ENCODE data around the gene CDH4.

CDH4 gene

GRCh38 chr20:61861858-61862257, 609.8 kb downstream of the CDH4 start:
- Mint-ChIP-seq H3K4me3 (no peak overlapping the region), H3K36me3 (ENCODE audit: low read depth) (no peaks in the 10 kb centered on the region), H3K27ac (no peak overlapping the region), H3K4me1 (ENCODE audit: low read depth) (no peaks in the 10 kb centered on the region), H3K9me3 (no peaks in the 10 kb centered on the region), H3K27me3 (no peaks in the 10 kb centered on the region)
- intact Hi-C loops (cut with micrococcal nuclease) = no loop called here

- Mint-ChIP-seq H3K27me3 (no peaks in the 10 kb centered on the region), H3K36me3 (ENCODE audit: low read depth) (no peaks in the 10 kb centered on the region), H3K4me3 (no peak overlapping the region), H3K27ac (no peak overlapping the region), H3K9me3 (no peaks in the 10 kb centered on the region), H3K4me1 (ENCODE audit: low read depth) (no peaks in the 10 kb centered on the region)
- intact Hi-C loops (cut with micrococcal nuclease) = no loop called here
Observed at GRCh38 chr20:61862881-61863280, 610.8 kb downstream of the CDH4 start.

DNA sequence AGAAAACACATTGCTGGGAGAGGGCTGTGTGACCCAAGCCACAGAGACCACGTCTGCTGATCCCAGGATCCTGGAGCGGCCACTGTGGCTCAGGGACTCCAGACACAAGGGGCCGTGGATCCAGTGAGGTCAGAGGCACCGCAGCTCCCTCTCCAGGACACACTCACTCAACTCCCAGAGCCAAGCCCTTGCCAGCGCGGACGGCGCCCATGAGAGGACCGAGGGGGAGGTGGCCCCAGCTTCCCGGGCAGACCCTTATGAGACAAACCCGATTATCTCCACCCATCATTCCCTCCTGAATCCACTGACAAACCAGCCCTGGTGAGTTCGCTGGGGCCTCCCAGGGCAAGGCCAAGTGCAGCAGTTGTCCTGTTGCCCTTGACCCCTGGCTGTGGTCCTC, 612.4 kb downstream of the CDH4 start:
- H3K4me1 Mint-ChIP-seq (ENCODE audit: low read depth) = no peaks in the 10 kb centered on the region
- no peaks in the 10 kb centered on the region for H3K9me3 Mint-ChIP-seq
- no peaks in the 10 kb centered on the region for H3K27me3 Mint-ChIP-seq
- H3K36me3 Mint-ChIP-seq (ENCODE audit: low read depth) = no peaks in the 10 kb centered on the region
- H3K4me3 Mint-ChIP-seq = no peak overlapping the region
- intact Hi-C loops (cut with micrococcal nuclease) = no loop called here
- no peak overlapping the region for H3K27ac Mint-ChIP-seq

- Mint-ChIP-seq H3K27ac (no peak overlapping the region), H3K36me3 (ENCODE audit: low read depth) (no peaks in the 10 kb centered on the region), H3K9me3 (no peaks in the 10 kb centered on the region), H3K27me3 (no peaks in the 10 kb centered on the region), H3K4me1 (ENCODE audit: low read depth) (no peaks in the 10 kb centered on the region), H3K4me3 (no peak overlapping the region)
- intact Hi-C loops (cut with micrococcal nuclease) = no loop called here
Observed at GRCh38 chr20:61865353-61865752, 613.3 kb downstream of the CDH4 start.

DNA sequence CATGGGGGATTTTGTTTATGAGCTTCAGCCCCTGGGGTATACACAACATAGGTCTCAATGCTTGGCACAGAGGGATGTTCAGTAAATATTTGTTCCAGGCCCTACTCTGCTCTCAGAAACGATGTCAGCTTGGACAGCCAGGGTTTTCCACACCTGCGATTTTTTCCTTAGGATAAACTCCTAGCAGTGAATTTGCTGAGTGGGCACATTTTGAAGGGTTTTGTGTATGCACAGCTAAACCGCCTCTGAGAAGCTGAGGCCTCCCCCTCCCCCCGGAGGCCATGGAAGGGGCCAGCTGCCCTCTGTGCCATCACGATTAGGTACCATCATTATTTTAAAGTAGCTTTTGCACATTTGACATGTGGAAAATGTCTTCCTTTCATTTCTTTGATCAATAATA, 614.1 kb downstream of the CDH4 start:
- H3K27me3 Mint-ChIP-seq = no peaks in the 10 kb centered on the region
- no peaks in the 10 kb centered on the region for H3K9me3 Mint-ChIP-seq
- no peak overlapping the region for H3K4me3 Mint-ChIP-seq
- H3K36me3 Mint-ChIP-seq (ENCODE audit: low read depth) = no peaks in the 10 kb centered on the region
- intact Hi-C loops (cut with micrococcal nuclease) = no loop called here
- no peak overlapping the region for H3K27ac Mint-ChIP-seq
- no peaks in the 10 kb centered on the region for H3K4me1 Mint-ChIP-seq (ENCODE audit: low read depth)

DNA sequence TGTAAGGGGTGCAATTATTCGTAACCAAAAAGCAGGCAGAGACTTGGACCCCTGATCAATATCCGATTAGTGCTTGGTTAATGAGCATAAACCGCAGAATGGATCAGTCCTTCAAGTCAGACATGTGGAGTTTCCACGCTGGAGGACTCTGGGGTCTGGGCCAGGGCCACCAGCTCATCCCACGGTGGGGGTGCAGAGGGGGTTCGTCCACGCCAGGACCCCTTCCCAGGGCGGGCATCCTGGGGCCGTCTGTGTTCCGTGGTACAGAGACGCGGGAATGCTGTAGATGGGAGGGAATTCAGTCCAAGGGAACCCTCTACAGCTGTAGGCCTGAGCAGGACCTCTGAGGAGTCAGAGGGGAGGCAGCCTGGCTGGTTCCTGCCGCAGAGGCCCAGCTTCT, 615.9 kb downstream of the CDH4 start:
- Mint-ChIP-seq H3K4me1 (ENCODE audit: low read depth) (no peaks in the 10 kb centered on the region), H3K36me3 (ENCODE audit: low read depth) (no peaks in the 10 kb centered on the region), H3K4me3 (no peak overlapping the region), H3K27ac (no peak overlapping the region), H3K27me3 (no peaks in the 10 kb centered on the region), H3K9me3 (no peaks in the 10 kb centered on the region)
- intact Hi-C loops (cut with micrococcal nuclease) = no loop called here

DNA sequence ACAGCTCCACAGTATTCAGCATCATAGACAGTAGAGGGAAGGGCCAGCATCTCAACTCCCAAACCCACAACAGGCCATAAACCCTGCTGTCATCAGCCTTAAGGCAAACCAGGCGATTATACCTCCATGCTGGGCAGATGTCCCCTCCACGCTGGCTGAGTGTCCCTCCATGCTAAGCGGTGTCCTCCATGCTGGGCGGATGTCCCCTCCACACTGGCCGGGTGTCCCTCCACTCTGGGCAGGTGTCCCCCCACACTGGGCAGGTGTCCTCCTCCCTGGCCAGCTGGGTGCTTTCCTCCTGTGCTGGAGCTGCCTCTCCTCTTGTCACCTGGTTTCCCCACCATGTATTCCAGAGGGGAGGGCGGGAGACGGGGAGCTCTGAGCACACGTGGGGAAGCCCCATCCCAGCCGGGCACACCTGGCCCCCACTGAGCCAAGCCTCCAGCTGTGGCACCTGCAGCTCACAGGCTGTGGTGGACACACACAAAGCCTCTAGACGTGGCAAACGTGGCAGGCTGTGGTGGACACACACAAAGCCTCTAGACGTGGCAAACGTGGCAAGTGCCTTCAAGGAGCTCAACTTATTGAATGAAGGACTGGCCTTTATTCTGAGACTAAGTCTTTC, 616.5 kb downstream of the CDH4 start:
- H3K4me1 Mint-ChIP-seq (ENCODE audit: low read depth) = no peaks in the 10 kb centered on the region
- no peak overlapping the region for H3K4me3 Mint-ChIP-seq
- intact Hi-C loops (cut with micrococcal nuclease) = no loop called here
- H3K27me3 Mint-ChIP-seq = no peaks in the 10 kb centered on the region
- H3K36me3 Mint-ChIP-seq (ENCODE audit: low read depth) = no peaks in the 10 kb centered on the region
- H3K9me3 Mint-ChIP-seq = no peaks in the 10 kb centered on the region
- H3K27ac Mint-ChIP-seq = no peak overlapping the region

- H3K9me3 Mint-ChIP-seq = no peaks in the 10 kb centered on the region
- H3K27ac Mint-ChIP-seq = no peak overlapping the region
- no peaks in the 10 kb centered on the region for H3K27me3 Mint-ChIP-seq
- H3K4me3 Mint-ChIP-seq = no peak overlapping the region
- H3K4me1 Mint-ChIP-seq (ENCODE audit: low read depth) = no peaks in the 10 kb centered on the region
- no peaks in the 10 kb centered on the region for H3K36me3 Mint-ChIP-seq (ENCODE audit: low read depth)
- intact Hi-C loops (cut with micrococcal nuclease) = no loop called here
Observed at GRCh38 chr20:61869750-61870507, 617.9 kb downstream of the CDH4 start.

DNA sequence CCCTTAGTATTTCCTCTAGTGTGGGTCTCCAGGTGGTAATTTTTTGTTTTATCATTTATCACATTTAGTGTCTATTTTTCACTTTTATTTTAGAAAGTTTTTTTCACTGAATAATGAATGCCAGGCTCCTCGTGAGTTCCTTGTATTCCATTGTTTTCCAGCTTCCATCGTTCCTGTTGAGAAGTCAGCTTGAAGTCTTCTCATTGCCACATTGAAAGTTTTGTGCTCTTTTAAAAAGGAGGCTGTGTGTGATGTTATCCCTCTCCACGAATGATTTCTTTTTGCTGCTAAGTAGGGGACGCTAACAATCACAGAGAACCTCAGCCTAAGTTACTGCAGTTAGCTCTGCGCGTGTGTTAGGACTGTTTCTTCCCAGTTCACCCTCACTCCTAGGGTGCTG, 619.1 kb downstream of the CDH4 start:
- Mint-ChIP-seq H3K27ac (no peak overlapping the region), H3K9me3 (no peaks in the 10 kb centered on the region), H3K4me1 (ENCODE audit: low read depth) (no peaks in the 10 kb centered on the region), H3K4me3 (no peak overlapping the region), H3K36me3 (ENCODE audit: low read depth) (no peaks in the 10 kb centered on the region), H3K27me3 (no peaks in the 10 kb centered on the region)
- intact Hi-C loops (cut with micrococcal nuclease) = no loop called here

GRCh38 chr20:61871913-61872312, 619.9 kb downstream of the CDH4 start:
- no peaks in the 10 kb centered on the region for H3K27me3 Mint-ChIP-seq
- H3K4me3 Mint-ChIP-seq = no peak overlapping the region
- H3K36me3 Mint-ChIP-seq (ENCODE audit: low read depth) = no peaks in the 10 kb centered on the region
- H3K27ac Mint-ChIP-seq = no peak overlapping the region
- intact Hi-C loops (cut with micrococcal nuclease) = no loop called here
- H3K9me3 Mint-ChIP-seq = no peaks in the 10 kb centered on the region
- H3K4me1 Mint-ChIP-seq (ENCODE audit: low read depth) = no peaks in the 10 kb centered on the region

- H3K36me3 Mint-ChIP-seq (ENCODE audit: low read depth) = no peaks in the 10 kb centered on the region
- H3K4me1 Mint-ChIP-seq (ENCODE audit: low read depth) = no peaks in the 10 kb centered on the region
- no peak overlapping the region for H3K4me3 Mint-ChIP-seq
Observed at GRCh38 chr20:61872371-61872900, 620.4 kb downstream of the CDH4 start.

DNA sequence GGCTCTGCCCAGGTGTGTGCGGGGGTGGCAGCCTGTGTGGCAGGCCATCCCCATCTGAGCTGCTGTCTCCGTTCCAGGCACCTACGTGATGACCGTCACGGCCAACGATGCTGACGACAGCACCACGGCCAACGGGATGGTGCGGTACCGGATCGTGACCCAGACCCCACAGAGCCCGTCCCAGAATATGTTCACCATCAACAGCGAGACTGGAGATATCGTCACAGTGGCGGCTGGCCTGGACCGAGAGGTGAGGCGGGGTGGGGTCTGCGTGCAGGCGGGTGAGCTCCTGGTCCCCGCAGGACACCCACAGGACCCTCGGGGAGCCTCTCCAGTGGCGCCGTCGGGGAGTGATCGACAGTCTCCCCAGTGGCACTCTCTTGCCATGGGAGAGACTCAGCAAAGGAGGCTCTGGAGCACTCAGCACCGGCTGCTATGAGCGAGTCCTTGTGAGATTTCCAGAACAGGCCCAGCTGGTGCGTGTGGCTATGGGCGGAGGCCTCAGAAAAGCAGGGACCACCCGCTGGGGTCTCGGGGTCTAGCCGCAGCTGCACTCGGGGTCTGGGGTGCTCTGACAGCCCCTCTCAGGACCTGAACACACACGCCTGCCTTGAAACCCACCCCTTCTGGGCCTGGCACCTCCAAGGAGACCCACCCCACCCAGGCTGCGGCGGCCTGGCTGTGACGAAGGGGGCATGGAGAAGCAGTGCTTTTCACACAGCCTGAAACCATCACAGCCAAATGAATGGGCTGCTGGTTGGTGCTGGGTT, 621.8 kb downstream of the CDH4 start:
- intact Hi-C loops (cut with micrococcal nuclease) = no loop called here
- Mint-ChIP-seq H3K4me3 (no peak overlapping the region), H3K4me1 (ENCODE audit: low read depth) (no peaks in the 10 kb centered on the region), H3K27ac (no peak overlapping the region), H3K9me3 (no peaks in the 10 kb centered on the region), H3K36me3 (ENCODE audit: low read depth) (no peaks in the 10 kb centered on the region), H3K27me3 (no peaks in the 10 kb centered on the region)

More at GRCh38 chr20:61872371-61872900, 620.4 kb downstream of the CDH4 start:
- H3K27me3 Mint-ChIP-seq = no peaks in the 10 kb centered on the region
- no peak overlapping the region for H3K27ac Mint-ChIP-seq
- H3K9me3 Mint-ChIP-seq = no peaks in the 10 kb centered on the region
- intact Hi-C loops (cut with micrococcal nuclease) = no loop called here

- Mint-ChIP-seq H3K4me1 (ENCODE audit: low read depth) (no peaks in the 10 kb centered on the region), H3K9me3 (no peaks in the 10 kb centered on the region), H3K4me3 (no peak overlapping the region), H3K27ac (no peak overlapping the region), H3K36me3 (ENCODE audit: low read depth) (no peaks in the 10 kb centered on the region), H3K27me3 (no peaks in the 10 kb centered on the region)
- intact Hi-C loops (cut with micrococcal nuclease) = no loop called here
Observed at GRCh38 chr20:61874421-61875068, 622.5 kb downstream of the CDH4 start.

All from dendritic cell treated with granulocyte-macrophage colony-stimulating factor and Interleukin-4, amounts not matched to agents 40 ng/mL and 50 ng/mL, for 4 days (primary cell).